HG03159 (cell line): ENCODE data around the gene MT2A.
A peak's percentile ranks its signal among the peaks of the same experiment; 100 is the strongest.

Experiments used
- ATAC-seq: cut with Tn5 transposase; IDR thresholded peaks from one replicate; pipeline ENCODE4 v1.9.1; 2021; ENCODE audit warnings: mild to moderate bottlenecking, moderate library complexity; ENCODE audit not compliant: unreplicated experiment

MT2A gene

DNA sequence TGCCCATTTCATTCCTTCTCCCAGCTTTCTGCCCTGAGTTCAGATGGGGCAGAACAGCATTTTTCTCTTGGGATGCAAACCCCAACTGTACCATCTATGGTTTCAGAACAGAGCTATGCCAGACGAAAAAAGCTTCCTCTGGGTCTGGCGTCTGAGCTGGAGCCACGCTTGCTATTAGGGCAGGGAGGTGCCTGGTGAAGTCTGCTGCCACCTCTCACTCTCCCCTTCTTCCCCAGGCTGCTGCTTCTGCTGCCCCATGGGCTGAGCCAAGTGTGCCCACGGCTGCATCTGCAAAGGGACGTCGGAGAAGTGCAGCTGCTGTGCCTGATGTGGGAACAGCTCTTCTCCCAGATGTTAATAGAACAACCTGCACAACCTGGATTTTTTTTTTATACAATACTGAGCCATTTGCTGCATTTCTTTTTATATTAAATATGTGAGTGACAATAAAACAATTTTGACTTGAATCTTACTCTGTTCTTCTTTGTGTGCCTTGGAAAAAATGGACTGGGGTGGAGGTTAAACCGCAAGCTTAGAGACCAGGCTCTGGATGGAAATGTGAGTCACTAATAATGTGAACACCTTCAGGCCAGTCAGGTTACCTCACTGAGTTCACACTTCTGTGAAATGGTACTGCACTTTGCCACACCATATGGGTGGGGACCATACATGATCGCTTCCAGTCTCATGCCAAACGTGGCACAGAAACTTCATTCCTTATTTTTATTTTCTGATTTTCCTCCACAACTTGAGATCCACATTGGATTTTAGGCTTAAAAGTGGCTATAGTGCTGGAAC, 28.4 kb downstream of the MT2A start:
- no peak for ATAC-seq

DNA sequence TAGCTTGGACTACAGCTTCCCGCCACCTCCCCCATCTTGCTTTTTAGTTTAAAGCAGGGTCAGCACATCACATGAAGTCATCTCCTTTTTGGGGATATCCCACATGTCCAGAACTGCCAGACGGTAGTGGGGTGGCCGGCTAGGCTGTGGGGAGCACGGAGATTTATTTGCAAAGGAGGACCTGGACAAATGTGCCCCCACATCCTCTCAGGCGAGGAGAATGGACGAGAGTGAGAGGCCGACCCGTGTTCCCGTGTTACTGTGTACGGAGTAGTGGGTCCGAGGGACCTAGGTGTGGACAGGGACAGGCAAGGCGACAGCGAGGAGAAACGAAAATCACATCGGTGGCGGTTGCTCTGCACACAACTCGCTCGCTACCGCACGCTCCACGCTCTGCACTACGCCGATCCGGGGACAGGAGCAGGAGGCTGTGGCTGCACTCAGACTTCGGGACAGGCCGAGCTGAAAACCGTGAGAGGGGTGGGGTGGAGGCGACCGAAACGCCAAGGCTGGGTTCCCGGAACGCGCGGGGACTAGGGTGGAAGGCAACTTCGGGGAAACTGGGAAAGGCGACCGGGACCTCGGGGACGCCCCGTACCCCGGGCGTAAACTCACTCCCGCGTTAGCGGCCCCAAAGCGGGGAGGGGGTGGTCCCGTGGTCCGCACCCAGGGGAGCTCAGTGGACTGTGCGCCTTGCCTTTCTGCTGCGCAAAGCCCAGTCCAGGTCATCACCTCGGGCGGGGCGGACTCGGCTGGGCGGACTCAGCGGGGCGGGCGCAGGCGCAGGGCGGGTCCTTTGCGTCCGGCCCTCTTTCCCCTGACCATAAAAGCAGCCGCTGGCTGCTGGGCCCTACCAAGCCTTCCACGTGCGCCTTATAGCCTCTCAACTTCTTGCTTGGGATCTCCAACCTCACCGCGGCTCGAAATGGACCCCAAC, 29.7 kb downstream of the MT2A start, which contains the start of gene MT1A:
Gene MT1A (plus strand): TSS at position 853 of the 937 bp plus-strand sequence. CDS start 73 bp downstream, at position 926.
- ATAC-seq = no peak

DNA sequence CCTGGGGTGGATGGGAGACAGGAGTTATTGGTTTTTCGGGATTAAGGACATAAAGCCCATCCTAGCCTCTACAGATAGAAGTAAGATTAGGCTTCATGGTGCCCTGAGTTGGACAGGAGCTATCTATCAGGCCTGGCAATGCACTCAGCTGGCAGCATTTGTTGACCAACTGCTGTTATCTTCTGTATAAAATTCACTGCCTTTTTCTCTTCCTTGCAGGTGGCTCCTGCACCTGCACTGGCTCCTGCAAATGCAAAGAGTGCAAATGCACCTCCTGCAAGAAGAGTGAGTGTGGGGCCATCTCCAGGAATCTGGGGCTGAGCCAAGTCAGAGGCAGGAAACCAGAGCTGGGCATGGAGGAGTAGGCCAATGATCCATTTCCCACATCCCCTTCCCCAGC, 30.7 kb downstream of the MT2A start:
- no peak for ATAC-seq

DNA sequence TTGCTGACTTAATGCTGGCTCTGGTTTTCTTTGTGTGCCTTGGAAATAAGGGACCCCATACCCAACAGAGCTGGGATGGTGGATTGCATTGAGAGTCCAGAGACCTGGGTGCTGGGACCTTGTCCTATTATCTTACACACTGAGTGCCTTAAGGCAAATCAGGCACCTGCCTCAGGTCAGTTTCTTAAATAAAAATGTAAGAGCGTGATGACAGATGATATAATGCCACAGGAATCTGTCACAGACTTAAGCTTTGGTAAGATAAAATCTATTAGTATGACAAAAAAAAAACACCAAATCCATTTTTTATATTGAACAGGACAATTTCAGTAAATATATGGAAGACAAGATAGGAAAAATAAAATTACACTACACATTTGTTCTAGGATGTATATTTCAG, 31.7 kb downstream of the MT2A start:
- ATAC-seq = no peak

DNA sequence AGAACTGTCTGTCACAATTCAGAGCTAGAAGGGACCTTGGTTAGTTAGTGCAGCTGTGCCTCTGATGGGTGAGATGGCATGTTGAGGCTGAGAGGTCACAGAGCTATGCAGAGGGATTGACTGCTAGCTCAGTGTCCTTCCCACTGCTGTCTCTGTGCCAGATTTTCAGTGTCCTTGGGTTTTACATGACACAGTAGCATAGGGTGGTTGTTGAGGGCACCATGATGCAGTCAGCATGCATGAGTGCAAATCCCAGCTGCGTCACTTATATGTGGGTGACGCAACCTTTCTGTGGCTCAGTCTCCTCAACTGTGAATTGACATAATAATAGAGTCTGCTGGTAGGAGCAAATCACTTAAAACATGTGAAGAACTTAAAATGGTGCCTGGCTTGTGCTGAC, 32.8 kb downstream of the MT2A start:
- no peak for ATAC-seq

DNA sequence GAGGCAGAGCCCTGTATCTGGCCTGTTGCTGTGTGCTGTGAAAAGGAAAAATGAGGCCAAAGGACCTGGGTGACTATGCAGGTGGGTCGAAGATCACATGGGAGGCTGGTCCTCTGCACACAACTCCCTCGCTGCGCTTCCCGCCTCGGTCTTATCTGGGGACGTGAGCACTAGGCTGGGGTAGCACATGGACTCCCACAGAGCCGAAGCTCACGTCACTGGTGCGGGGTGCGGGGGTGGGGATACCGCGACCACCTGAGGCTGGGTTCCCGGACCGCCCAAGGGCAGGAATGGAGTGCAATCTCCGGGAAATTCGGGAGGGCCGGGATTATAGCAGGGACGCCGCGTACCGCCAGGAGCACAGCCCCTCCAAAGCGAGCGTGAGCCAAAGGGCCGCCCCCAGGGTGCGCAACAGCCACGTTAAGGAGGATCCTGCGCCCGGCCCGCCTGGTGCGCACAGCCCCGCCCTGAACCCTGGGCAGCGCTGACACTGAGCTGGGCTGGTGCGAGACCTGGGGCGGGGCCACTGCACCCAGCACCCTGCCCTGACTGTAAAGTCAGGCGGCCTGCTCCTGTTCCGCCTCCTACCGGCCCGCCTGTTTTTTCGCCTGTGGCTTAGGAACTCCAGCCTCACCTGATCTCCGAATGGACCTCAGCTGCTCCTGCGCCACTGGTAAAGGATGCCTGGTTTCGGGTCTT, 34.8 kb downstream of the MT2A start:
- ATAC-seq = no peak

DNA sequence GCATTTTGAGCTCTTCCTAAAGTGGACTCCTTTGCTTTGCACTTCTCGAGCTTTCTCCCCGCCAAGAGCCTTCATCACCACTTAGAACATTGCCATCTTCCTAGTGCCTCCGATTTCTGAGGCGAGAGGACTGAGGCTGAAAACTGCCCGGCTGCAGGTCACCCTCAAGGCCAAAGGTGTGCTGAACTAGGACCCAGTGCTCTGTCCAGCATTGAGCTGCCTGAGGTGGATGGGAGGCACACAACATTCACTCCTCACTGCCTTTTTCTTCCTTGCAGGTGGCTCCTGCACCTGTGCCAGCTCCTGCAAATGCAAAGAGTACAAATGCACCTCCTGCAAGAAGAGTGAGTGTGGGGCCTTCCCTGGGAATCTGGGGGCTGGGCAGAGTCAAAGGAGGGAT, 35.4 kb downstream of the MT2A start:
- ATAC-seq = no peak

DNA sequence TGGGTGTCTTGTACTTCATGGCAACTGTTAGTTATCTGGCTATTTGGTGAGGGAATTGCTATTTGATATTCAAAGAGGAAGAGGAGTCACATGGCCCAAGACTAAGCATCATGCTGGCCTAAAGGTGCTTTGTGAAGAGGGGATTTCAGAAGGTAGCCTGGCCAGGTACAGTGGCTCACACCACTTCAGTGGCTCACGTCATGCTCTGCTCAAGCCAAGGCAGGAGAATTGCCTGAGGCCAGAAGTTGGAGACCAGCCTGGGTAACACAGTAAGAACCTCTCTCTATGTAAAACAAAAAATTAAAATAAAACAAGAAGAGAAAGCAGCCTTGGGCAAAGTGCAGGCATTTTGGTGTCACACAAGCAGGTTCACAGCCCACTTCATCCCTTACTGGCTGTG, 36.9 kb downstream of the MT2A start:
- no peak for ATAC-seq

DNA sequence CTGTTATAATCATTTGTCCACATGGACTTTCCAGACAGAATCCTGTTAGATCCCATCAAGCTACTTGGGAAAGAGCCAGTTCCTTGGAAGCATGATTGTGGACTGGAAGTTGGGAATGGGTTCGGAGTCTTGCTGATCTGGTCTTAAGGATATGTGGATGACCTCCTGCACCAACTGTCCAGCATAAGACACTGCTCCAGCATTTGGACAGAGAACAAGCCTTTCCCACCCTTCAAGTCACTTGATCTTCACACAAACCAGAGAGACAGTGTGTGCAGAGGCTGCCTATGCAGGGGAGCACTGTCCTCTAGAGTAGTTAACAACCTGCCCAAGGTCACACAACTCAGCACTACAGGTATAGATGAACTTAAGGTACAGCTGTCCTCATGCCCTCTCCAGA, 37.5 kb downstream of the MT2A start:
- no peak for ATAC-seq

DNA sequence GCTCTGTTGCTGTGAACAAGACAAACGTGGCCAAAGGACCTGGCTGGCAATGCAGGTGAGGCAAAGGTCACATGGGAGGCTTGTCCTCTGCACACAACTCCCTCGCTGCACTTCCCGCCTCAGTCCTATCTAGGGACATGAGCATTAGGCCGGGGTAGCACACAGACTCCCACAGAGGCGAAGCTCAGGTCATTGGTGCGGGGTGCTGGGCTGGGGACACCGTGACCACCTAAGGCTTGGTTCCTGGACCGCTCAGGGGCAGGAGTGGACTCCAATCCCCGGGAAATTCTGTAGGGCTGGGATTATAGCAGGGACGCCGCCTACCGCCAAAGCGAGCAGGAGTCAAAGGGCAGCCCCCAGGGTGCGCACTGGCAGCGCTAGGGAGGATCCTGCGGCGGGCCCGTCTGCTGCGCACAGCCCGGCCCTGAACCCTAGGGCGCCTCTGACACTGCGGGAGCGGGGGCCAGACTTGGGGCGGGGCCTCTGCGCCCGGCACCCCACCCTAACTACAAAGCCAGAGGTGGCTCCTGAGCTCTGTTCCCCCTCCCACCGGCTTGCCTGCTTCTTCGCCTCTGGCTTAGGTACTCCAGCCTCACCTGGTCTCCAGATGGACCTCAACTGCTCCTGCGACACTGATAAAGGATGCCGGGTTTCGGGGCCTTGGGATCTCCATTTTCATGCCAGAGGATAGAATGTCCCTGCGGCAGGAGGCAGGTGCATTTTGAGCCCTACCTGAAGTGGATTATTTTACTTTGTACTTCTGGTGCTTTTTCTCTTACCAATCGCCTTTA, 39.5 kb downstream of the MT2A start:
- no peak for ATAC-seq

DNA sequence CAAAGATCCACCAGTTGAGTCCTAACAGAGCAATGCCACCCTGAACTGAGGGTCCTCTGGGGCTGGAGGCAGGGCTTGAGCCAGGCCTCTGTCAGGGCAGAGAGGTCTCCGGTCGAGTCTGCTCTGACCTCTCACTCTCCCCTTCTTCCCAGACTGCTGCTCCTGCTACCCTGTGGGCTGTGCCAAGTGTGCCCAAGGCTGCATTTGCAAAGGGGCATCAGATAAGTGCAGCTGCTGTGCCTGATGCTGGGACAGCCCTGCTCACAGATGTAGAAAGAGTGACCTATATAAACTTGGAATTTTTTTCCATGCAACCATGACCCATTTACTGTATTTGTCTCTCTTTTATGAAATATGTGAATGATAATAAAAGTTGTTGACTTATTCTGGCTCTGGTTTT, 40.9 kb downstream of the MT2A start:
- ATAC-seq = no peak

DNA sequence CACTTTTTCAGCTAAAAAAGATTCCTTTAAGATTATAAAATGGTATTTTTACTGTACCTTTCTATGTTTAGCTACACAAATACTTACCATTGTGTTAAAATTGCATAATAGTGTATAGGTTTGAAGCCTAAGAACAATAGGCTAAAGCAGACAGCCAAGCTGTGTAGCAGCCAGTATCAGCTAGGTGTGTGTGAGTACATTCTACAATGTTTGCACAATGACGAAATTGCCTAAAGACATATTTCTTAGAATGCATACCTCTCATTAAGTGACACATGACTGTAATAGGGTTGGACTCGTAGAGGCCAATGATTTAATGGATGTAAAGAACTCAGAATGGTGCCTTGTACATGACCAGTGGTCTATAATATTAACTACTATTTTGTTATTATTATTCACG, 41.4 kb downstream of the MT2A start:
- ATAC-seq = no peak

DNA sequence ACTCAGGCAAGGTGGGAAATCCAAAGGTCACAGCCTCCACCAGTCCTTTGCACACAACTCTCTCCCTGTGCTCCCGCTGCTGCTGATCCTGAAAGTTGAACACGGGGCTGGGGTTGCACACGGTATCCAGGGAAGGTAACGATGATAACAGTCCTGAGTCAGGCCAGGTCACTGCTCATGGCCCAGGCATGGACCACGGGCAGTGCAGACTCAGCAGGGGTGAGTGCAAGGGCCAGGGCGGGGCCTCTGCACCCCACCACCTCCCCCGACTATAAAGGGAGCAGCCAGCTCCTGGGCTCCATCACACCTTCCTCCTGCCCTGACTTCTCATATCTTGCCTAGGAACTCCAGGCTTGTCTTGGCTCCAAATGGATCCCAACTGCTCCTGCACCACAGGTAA, 43.2 kb downstream of the MT2A start, which contains the start of gene MT1B:
Gene MT1B (plus strand): TSS at position 301 of the 400 bp plus-strand sequence. CDS start 68 bp downstream, at position 369.
- ATAC-seq = no peak

DNA sequence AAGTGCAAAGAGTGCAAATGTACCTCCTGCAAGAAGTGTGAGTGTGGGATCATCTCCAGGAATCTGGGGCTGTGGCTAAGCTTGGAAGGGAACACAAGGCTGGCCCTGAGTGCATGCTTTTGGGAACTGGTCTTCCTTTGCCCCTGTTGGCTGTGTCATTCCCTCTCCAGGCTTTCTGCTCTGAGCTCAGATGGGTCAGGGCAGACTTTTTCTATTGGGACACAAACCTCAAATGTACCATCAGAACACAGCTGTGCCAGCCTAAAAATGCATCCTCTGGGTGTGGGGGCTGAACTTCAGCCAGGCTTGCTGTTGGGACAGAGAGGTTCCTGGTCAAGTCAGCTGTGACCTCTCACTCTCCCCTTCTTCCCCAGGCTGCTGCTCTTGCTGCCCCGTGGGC, 44.2 kb downstream of the MT2A start:
- ATAC-seq = no peak

DNA sequence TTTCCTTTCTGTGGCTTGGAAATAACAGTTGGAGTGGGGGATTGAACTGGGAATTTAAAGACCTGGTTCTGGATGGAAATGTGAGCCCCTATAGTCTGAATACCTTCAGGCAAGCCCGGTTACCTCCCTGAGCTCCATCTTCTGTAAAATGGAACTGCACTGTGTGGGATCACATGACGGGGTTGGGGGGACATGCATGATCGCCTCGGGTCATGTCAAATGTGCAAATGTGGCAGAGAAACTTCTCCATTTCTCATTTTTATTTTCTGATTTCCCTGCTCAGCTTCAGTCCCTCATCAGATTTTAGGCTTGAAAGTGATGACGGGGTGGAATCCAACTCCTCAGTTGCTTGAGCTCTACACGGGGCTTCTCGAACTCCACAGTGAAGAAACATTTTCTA, 44.8 kb downstream of the MT2A start:
- ATAC-seq = no peak

DNA sequence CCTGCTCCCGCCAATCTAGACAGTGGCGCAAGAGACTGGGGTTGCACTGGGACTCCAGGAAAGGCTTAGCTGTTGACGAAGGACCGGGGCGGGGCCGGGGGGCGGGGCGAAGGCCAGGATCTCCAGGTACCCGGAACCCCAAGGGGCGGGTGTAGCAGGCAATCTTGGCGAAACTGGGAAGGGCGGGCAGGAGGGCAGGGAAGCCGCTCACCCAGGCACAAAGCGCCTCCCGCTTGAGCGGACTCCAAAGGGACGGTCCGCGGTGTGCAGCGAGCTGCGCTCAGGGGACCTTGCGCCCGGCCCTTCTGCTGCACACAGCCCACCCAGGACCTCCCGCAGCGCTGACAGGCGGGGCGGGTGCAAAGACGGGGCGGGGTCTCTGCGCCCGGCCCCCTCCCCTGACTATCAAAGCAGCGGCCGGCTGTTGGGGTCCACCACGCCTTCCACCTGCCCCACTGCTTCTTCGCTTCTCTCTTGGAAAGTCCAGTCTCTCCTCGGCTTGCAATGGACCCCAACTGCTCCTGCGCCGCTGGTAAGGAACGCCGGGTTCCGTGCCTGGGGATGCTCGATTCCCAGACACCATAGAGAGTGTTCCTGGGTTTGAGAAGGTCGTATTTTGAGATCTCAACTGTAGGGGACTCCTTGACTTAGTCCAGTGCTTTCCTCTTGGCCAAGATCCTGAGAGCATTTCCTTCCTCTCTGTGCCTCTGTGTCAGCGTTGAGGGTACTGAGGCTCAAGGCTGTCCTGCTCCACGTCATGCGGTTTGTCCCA, 49.4 kb downstream of the MT2A start, which contains the start of gene MT1F:
Gene MT1F (plus strand): TSS at position 405 of the 772 bp plus-strand sequence. CDS start 100 bp downstream, at position 505.
- peak; percentile 57 for ATAC-seq

DNA sequence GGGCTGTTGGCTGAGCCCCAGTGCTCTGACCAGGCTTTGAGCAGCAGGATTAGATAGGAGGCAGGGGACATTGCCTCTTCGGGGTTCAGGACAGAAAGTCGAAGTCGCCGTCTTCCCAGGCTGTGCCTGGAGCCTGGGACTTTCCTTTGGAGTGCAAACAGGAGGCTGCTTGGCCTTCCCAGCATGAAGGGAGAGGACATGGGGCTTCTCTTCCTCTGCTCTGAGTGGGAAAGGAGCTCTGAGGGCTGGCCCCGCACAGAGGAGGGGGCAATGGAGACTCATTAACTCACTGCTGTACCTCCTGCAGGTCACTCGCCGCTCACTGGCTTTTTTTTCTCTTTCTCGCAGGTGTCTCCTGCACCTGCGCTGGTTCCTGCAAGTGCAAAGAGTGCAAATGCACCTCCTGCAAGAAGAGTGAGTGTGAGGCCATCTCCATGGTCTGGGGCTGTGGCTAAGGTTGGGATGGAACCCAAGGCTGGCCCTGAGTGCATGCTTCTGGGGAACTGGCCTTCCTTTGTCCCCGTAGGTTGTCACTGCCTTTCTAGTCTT, 50.0 kb downstream of the MT2A start:
- no peak for ATAC-seq
